ENCODE measurements around the gene PARP9.

DNA sequence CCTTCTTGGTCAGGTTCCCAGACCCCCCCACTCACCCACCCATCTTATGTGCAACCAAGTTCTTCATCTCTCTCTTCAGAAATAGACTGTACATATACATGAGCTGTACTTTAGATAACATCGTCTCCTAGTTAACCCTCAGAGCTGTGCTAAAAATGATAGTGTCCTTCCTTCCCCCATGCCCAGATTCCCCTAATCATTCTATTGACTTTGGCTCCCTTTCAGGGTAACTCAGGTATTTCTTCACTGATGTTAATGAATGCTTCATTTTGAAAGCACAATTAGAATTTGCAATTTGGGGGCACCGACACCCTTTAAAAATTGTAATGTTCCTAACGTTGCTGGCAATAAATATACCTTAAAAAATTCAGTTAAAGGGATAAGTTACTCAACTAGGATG lies 10.9 kb downstream of the PARP9 start:
- TF ChIP-seq, protein P1, sequence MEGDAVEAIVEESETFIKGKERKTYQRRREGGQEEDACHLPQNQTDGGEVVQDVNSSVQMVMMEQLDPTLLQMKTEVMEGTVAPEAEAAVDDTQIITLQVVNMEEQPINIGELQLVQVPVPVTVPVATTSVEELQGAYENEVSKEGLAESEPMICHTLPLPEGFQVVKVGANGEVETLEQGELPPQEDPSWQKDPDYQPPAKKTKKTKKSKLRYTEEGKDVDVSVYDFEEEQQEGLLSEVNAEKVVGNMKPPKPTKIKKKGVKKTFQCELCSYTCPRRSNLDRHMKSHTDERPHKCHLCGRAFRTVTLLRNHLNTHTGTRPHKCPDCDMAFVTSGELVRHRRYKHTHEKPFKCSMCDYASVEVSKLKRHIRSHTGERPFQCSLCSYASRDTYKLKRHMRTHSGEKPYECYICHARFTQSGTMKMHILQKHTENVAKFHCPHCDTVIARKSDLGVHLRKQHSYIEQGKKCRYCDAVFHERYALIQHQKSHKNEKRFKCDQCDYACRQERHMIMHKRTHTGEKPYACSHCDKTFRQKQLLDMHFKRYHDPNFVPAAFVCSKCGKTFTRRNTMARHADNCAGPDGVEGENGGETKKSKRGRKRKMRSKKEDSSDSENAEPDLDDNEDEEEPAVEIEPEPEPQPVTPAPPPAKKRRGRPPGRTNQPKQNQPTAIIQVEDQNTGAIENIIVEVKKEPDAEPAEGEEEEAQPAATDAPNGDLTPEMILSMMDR (conservative IDR thresholded peaks at IDR 0.05; ENCODE audit: low read length), result no peak
- TF ChIP-seq EZH2phosphoT487 (IDR thresholded peaks at IDR 0.05; ENCODE audit: borderline replicate concordance), result no peak

Measured in Loucy (cell line).